ENCODE data around the gene PCYT1A.

DNA sequence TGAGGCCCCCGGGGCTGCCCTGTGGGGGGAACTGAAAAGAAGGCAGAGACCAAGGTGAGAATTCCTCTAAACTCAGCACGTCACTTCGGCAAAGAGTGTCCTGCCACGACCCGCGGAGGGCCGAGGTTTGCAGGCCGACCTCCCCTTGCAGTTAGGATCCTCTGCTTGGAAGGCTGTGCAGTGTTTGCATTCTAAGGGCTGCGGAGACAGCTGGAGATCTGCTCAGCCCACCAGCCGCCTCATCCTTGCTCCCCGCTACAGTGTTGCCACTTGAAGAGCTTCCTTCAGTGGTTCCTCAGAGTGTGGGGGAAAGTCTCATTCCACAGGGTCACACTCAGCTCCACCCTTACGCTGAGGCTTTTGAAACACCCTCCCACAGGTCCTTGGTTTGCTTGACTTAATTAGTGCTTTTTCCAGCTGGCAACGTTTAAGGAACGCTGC is 60.4 kb downstream of the PCYT1A start:
- TF ChIP-seq, protein P1, sequence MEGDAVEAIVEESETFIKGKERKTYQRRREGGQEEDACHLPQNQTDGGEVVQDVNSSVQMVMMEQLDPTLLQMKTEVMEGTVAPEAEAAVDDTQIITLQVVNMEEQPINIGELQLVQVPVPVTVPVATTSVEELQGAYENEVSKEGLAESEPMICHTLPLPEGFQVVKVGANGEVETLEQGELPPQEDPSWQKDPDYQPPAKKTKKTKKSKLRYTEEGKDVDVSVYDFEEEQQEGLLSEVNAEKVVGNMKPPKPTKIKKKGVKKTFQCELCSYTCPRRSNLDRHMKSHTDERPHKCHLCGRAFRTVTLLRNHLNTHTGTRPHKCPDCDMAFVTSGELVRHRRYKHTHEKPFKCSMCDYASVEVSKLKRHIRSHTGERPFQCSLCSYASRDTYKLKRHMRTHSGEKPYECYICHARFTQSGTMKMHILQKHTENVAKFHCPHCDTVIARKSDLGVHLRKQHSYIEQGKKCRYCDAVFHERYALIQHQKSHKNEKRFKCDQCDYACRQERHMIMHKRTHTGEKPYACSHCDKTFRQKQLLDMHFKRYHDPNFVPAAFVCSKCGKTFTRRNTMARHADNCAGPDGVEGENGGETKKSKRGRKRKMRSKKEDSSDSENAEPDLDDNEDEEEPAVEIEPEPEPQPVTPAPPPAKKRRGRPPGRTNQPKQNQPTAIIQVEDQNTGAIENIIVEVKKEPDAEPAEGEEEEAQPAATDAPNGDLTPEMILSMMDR (IDR thresholded peaks at IDR 0.05): no peak
- TF ChIP-seq POLR2AphosphoS5 (IDR thresholded peaks at IDR 0.05): no peak

Measured in breast epithelium (tissue), 3 donors.